ENCODE results near the gene RBL2. TPM values are rescaled to one million over a fixed set of nuclear protein-coding genes. Genes with fewer than 3 reads are reported as not detected.
A peak's percentile ranks its signal among the peaks of the same experiment; 100 is the strongest.
"Not testable (repeated sequence)": the region's sequence is repeated elsewhere in the genome, so short reads cannot be mapped to it uniquely, and the experiment has no call there.

RBL2 gene, protein sequence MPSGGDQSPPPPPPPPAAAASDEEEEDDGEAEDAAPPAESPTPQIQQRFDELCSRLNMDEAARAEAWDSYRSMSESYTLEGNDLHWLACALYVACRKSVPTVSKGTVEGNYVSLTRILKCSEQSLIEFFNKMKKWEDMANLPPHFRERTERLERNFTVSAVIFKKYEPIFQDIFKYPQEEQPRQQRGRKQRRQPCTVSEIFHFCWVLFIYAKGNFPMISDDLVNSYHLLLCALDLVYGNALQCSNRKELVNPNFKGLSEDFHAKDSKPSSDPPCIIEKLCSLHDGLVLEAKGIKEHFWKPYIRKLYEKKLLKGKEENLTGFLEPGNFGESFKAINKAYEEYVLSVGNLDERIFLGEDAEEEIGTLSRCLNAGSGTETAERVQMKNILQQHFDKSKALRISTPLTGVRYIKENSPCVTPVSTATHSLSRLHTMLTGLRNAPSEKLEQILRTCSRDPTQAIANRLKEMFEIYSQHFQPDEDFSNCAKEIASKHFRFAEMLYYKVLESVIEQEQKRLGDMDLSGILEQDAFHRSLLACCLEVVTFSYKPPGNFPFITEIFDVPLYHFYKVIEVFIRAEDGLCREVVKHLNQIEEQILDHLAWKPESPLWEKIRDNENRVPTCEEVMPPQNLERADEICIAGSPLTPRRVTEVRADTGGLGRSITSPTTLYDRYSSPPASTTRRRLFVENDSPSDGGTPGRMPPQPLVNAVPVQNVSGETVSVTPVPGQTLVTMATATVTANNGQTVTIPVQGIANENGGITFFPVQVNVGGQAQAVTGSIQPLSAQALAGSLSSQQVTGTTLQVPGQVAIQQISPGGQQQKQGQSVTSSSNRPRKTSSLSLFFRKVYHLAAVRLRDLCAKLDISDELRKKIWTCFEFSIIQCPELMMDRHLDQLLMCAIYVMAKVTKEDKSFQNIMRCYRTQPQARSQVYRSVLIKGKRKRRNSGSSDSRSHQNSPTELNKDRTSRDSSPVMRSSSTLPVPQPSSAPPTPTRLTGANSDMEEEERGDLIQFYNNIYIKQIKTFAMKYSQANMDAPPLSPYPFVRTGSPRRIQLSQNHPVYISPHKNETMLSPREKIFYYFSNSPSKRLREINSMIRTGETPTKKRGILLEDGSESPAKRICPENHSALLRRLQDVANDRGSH
- 30.7 and 34.1 TPM in 2 replicates for total RNA-seq
- 21.3 and 22.5 TPM in 2 replicates for polyA plus RNA-seq
- 16.5 and 19.7 TPM in 2 replicates for polyA plus RNA-seq (2011; cell fraction: cytosol; rRNA removed)
- polyA plus RNA-seq (2011; cell fraction: nucleus; rRNA removed): 167 and 205 TPM in 2 replicates
- 22.6 and 28.5 TPM in 2 replicates for polyA plus RNA-seq (2012)
- polyA minus RNA-seq: 37.4 and 41.2 TPM in 2 replicates
- 19.7 TPM for polyA minus RNA-seq (2011; cell fraction: cytosol; rRNA and poly(A)+ RNA removed)
- polyA minus RNA-seq (2011; cell fraction: nucleus; rRNA and poly(A)+ RNA removed): 38.1 and 50.2 TPM in 2 replicates
- Bru-seq, nascent RNA: percentile 74 among the genes with signal in this experiment
- percentile 77 among the genes with signal in this experiment for BruChase-seq, experiment 1, labeled RNA remaining after a 6-hour chase
- BruChase-seq, experiment 2, labeled RNA remaining after a 2-hour chase: percentile 78 among the genes with signal in this experiment
- long read RNA-seq, full-length matches to known transcripts: 28 of 47 reads
- long read RNA-seq, partial matches to known transcripts: 9 of 47 reads
- long read RNA-seq, other reads (novel, unspliced or antisense): 10 of 47 reads

DNA sequence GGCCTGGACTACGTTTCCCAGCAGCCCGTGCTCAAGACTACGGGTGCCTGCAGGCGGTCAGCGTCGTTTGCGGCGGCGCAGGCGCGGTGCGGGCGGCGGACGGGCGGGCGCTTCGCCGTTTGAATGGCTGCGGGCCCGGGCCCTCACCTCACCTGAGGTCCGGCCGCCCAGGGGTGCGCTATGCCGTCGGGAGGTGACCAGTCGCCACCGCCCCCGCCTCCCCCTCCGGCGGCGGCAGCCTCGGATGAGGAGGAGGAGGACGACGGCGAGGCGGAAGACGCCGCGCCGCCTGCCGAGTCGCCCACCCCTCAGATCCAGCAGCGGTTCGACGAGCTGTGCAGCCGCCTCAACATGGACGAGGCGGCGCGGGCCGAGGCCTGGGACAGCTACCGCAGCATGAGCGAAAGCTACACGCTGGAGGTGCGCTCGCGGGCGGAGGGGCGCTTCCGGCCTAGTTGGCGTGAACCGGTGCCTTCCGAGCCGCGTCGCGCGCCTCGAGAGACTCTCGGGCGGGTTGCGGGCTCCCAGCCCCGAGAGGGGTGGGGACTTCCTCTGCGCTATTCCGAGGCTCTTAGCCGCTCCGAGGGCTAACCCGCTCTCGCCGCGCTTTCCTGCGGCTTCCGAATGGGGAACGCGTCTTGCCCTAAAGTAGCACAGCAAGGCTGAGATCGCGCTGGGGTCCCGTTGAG, at the start of gene RBL2:
RBL2 (plus strand) TSS at position 95 of the 689 bp plus-strand sequence; CDS start at position 181, 86 bp downstream.
- H2AFZ ChIP-seq (ENCODE audit: low read depth, low read length): peak within 1 kb of the TSS; percentile 88
- peak within 1 kb of the TSS; percentile 81 to 90 (median 81) for H3K4me3 ChIP-seq (replicated peaks in 1 of 3; ENCODE audit: insufficient read depth in 1 of 3, low read depth in 1 of 3, low read length in 3 of 3)
- no peaks in the 10 kb centered on the region for H3K36me3 ChIP-seq (ENCODE audit: control insufficient read depth in 2 of 2, extremely low read depth in 1 of 2, insufficient read depth in 2 of 2, low read length in 2 of 2)
- H3K4me2 ChIP-seq (ENCODE audit: insufficient read depth, low read length): peak within 1 kb of the TSS; percentile 92
- no peaks in the 10 kb centered on the region for H3K9me3 ChIP-seq (replicated peaks; ENCODE audit: control insufficient read depth, insufficient read depth, low read length)
- no peaks in the 10 kb centered on the region for H3K27me3 ChIP-seq (ENCODE audit: control insufficient read depth in 2 of 2, insufficient read depth in 2 of 2, low read length in 2 of 2)
- intact Hi-C loops (cut with micrococcal nuclease): loop anchor here (1.0 to 10.0 kb wide), 3 partner anchors 69 to 380 kb away; partner anchors contain the start of genes AKTIP, CHD9 and CHD9NB
- H3K9me1 ChIP-seq (replicated peaks; ENCODE audit: control insufficient read depth, extremely low read depth, insufficient read depth, low read length): no peaks in the 10 kb centered on the region
- CTCF ChIA-PET: interaction anchor here (1.2 kb wide), 1 partner anchor 81 kb away, joined by 4 read pairs; no protein-coding TSS in a partner anchor
- DNase-seq (ENCODE audit: low read depth, low spot score) (peak; percentile 85), FAIRE-seq (peak; percentile 77)
- H3K27ac ChIP-seq (ENCODE audit: insufficient read depth, low read depth, low read length): peak within 1 kb of the TSS; percentile 78
- TF ChIP-seq MYC (IDR thresholded peaks at IDR 0.05; ENCODE audit: low read depth, low read length) (no peak), POLR2AphosphoS5 (IDR thresholded peaks at IDR 0.05; ENCODE audit: insufficient read depth, low read depth, low read length) (peak; percentile 41)
- no TSS peak for BruUV-seq (replicated peaks)
- H3K79me2 ChIP-seq (ENCODE audit: control insufficient read depth, insufficient read depth, low read length): peaks cover 28% of the 10 kb centered on the region
- dilution Hi-C loops (cut with MboI; ENCODE audit: extremely low pct_ligation_motif_present, low sequenced_read_pairs): no loop called here
- peaks cover 5% of the 10 kb centered on the region for H3K4me1 ChIP-seq (ENCODE audit: control insufficient read depth, extremely low read depth, insufficient read depth, low read length)
- H3K9ac ChIP-seq (replicated peaks; ENCODE audit: extremely low read depth, insufficient read depth, low read length): peak within 1 kb of the TSS; percentile 85
- POLR2A ChIA-PET: no interaction called here
- no peaks in the 10 kb centered on the region for H4K20me1 ChIP-seq (replicated peaks; ENCODE audit: control insufficient read depth, extremely low read depth, insufficient read depth, low read length)

DNA sequence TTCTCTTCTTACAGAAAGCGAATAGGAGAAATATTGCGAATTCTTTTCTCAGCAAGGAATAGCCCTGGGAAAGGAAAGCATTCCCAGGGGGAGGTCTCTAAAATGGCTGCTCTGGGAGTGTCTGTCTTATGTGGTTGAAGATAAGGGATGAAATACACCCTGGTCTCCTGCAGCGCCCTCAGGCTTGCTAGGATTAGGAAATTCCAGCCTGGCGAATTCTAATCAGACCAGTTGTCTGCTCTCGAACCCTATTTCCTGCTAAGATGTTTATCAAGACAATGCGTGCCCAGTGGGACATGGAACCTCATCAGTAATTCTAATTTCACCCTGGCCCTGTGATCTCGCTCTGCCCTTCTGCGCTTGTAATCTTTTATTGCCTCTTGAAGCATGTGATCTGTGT, 49.7 kb upstream of the RBL2 start:
- CTCF ChIA-PET; H4K20me1 ChIP-seq (replicated peaks; ENCODE audit: control insufficient read depth, extremely low read depth, insufficient read depth, low read length); H3K4me1 ChIP-seq (ENCODE audit: control insufficient read depth, extremely low read depth, insufficient read depth, low read length); FAIRE-seq; H3K27me3 ChIP-seq (ENCODE audit: control insufficient read depth in 2 of 2, insufficient read depth in 2 of 2, low read length in 2 of 2); POLR2A ChIA-PET; DNase-seq (ENCODE audit: low read depth, low spot score); H3K79me2 ChIP-seq (ENCODE audit: control insufficient read depth, insufficient read depth, low read length); H3K4me3 ChIP-seq (replicated peaks in 1 of 3; ENCODE audit: insufficient read depth in 1 of 3, low read depth in 1 of 3, low read length in 3 of 3); H2AFZ ChIP-seq (ENCODE audit: low read depth, low read length); H3K9me1 ChIP-seq (replicated peaks; ENCODE audit: control insufficient read depth, extremely low read depth, insufficient read depth, low read length); H3K9ac ChIP-seq (replicated peaks; ENCODE audit: extremely low read depth, insufficient read depth, low read length); H3K27ac ChIP-seq (ENCODE audit: insufficient read depth, low read depth, low read length); BruUV-seq (replicated peaks); H3K9me3 ChIP-seq (replicated peaks; ENCODE audit: control insufficient read depth, insufficient read depth, low read length); H3K4me2 ChIP-seq (ENCODE audit: insufficient read depth, low read length); intact Hi-C loops (cut with micrococcal nuclease); H3K36me3 ChIP-seq (ENCODE audit: control insufficient read depth in 2 of 2, extremely low read depth in 1 of 2, insufficient read depth in 2 of 2, low read length in 2 of 2); dilution Hi-C loops (cut with MboI; ENCODE audit: extremely low pct_ligation_motif_present, low sequenced_read_pairs): not testable (repeated sequence)

Data from endothelial cell of umbilical vein (primary cell).